HG03280 (cell line): ENCODE data around the gene LYL1.
A peak's percentile ranks its signal among the peaks of the same experiment; 100 is the strongest.
"Not testable (repeated sequence)": the region's sequence is repeated elsewhere in the genome, so short reads cannot be mapped to it uniquely, and the experiment has no call there.

Source experiments
- ATAC-seq: cut with Tn5 transposase; IDR thresholded peaks from one replicate; pipeline ENCODE4 v1.9.1; 2021; ENCODE audit warnings: mild to moderate bottlenecking, moderate library complexity; ENCODE audit not compliant: unreplicated experiment

Gene LYL1

DNA sequence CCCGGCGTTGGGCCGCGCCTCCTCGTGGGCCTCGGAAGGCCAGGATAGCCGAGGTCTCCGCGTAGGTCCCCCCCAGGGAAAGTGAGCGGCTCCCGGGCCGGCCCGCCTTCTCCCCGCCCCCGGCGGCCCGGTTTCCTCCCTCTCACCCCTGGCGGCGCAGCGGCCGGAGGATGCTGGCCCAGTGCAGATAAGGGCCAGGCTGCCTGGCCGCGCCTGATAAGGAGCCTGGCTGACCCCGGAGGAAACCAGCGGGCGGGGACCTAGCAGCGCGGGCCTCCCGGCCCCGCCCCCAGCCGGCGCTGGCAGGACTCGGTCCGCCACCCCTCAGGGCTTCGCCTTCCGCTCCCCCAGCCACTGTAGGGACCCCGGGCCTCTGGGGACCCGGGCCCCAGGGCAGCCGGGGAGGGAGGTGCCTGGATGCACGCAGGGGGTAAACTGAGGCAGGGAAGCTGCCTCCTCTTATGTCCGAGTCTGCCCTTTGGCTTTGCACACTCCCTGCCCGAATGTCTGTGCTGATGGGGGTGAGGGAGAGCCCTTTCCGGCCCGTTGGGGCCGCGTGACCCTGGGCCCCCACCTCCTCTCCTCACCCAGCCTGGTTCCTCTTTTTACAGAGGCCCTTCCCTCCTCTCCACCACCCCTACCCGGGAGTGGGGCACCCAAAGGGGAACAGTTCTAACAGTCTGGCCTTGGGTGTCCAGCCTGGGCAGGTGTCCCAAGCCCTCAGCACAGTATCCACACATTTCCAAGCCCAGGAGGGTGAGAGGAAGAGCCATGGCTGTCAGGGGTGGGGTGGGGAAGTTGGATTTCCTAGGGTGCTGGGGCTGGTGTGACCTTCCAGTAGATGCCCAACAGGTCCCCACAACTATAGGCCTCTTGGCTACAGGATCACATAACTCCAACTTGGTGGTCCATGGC, at the start of gene LYL1:
LYL1 (minus strand) TSS at position 193 of the 915 bp plus-strand sequence. CDS start 1,687 bp downstream, outside the sequence.
- ATAC-seq: no peak

DNA sequence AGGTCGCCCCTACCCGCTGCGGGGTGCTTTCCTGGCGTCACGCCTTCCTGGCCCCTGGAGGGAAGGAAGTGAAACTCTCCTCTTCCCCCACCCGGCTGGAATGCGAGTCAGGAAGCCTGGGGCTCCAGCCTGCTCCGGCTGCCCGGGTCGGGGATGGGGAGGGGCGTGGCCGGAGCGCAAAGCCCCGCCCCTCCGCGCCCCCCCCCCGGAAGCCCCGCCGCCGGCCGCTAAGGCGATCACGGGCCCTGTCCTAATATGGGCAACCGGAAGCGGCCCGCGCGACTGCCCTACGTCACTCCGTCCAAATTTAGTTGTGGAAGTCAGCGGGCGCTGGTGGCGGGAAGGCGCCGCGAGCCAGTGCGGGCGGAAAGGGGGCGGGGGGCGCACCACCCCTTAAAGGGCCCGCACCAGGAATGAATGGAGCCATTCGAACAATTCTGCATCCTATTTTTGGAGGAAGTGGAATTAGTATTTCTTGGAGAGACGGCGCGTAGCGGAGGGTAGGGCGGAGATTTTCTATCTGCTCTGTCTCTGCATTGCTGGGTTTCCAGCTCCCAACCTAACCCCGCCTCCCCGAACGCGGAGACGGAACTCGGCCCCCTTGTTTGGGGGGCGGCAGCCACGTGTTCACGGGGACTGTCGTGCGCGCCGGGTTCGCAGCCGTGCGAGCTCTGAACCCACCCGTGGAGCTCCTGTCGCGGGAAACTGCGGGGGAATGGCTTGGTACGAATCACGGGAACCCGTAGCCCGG, 49.1 kb upstream of the LYL1 start:
- ATAC-seq: peak; percentile 44

DNA sequence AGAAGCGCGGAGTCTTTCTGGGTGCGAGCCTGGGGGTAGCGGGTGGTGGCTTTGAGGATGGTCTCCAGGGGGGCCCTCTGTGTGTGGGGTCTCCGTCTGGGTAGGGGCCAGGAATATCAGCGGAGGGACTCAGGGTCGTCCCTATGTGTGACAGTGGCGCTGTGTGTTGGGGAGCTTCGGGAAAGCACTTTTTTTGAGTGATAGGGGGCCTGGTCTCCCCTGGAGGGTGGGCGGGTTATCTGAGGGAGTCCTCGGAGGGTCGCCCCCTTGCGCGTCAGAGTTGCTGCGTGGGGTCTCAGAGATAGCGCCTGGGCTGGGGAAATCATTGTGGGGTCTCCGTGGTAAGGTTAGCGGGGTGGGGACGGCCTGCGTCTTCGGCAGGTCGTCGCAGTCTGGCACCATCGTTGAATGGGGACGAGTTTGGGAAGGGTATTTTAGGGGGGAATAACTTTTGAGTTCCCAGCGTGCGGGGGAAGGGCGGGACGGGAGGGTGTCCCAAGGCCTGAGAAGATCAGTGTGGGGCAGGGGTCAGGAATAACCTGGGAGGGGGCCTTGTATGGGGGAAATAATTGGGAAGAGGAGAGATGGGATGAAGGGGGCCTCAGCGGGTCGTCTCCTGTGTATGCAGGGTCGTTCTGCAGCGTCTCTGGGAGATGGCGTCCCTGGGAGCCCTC, 48.4 kb upstream of the LYL1 start:
- no peak for ATAC-seq

DNA sequence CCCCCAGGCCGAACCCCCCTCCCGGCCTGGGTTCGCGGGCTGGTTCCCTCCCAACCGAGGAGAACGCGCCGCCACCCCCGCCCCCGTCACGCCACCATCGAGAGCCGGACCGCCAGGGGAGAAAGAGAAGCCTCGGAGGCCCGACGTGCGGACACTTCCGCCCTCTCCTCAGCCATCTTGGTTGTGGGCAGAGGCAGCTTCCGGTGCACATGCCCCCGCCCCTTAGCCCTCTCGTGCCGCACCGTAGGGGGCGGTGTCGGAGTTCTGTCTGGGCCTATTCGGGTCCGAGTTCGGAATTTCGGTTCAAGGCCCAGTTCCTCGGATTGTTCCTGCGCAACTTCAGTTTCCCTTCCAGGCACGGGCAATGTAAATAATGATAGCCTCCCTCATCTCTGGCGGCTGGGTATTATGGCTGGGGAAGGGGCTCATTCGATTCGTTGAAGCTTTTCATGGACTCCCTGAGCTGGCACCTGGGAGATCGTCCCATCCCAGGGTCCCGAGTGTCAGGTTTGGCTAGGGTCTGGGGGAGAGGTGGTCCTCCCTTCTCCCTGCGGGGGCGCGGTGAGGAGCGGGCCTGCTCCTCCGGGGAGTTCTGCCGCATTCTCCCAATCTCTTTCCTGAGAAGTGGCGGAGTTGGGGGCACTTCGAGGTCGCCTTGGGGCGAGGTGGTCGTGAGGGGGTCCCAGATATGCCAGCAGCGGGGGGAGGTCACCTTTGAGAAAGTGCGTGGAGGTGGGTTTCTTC, 47.7 kb upstream of the LYL1 start, which contains the start of the genes IER2 and STX10:
IER2 (plus strand) TSS at position 225 of the 744 bp plus-strand sequence. CDS start 2,776 bp downstream, outside the sequence.
STX10 (minus strand) TSS at position 189 of the 744 bp plus-strand sequence. CDS start 202 bp downstream, outside the sequence.
- peak; percentile 49 for ATAC-seq

DNA sequence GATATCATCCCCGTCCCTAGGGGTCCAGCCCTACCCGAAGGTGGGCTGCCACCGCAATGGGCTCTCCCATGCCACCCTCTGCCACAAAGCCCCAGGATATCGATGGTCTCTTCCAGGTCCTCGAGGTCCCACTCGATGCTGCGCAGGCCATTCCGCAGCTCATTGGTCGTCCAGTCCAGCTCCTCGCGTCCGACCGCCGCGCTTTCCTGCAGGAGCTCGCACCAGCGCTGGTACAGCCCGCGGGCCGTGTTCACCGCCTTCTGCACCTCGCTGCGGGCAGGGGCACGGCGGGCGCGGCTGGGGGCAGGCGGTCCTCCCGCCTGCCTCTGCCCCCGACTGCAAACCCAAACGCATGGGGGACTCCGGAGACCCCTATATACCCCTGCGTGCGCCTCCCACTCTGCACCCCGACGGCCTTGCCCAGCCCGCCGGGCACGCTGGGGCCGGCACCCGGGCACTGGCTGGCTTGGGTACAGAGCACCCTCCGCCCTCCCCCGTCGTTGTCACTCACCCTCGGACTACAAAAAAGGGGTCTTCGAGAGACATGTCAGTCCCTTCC, 47.0 kb upstream of the LYL1 start:
- ATAC-seq: no peak

DNA sequence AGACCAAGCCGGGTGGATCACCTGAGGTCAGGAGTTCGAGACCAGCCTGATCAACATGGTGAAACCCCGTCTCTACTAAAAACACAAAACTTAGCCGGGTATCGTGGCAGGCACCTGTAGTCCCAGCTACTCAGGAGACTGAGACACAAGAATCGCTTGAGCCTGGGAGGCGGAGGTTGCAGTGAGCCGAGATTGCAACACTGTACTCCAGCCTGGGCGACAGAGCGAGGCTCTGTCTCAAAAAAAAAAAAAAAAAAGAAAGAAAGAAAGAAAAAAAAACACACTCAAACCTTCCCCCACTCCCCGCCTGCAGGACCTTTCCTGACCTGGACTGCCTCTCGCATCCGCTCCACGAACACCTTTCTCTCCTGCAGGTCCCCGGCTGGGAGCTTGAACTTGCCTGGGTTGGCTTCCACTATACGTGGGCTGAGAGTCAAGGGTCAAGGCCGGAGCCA, 46.5 kb upstream of the LYL1 start:
- ATAC-seq: not testable (repeated sequence)

DNA sequence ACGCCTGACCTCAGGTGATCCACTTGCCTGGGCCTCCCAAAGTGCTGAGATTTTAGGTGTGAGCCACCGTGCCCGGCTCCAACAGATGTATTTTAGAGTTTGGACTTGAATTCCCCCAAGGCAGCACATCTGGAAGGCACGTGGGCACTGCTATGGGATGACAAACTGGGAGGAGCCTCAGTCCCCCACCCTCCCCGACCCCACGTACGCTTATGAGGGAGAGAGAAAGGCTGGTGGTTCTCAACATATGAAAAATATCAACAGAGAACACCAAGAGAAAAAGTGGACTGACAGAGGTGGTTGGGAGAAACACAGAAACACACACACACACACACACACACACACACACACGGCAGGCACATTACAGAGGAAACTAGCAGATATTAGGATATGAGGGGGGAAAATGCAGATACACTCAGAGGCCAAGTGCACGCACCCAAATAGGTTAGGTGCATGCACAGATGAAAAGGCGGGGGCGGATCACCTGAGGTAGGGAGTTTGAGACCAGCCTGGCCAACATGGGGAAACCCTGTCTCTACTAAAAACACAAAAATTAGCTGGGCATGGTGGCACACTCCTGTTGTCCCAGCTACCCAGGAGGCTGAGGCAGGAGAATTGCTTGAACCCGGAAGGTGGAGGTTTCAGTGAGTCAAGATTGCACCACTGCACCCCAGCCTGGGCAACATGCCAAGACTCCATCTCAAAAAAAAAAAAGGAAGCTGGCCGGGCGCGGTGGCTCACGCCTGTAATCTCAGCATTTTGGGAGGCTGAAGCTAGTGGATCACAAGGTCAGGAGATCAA, 44.3 kb upstream of the LYL1 start:
- no peak for ATAC-seq

DNA sequence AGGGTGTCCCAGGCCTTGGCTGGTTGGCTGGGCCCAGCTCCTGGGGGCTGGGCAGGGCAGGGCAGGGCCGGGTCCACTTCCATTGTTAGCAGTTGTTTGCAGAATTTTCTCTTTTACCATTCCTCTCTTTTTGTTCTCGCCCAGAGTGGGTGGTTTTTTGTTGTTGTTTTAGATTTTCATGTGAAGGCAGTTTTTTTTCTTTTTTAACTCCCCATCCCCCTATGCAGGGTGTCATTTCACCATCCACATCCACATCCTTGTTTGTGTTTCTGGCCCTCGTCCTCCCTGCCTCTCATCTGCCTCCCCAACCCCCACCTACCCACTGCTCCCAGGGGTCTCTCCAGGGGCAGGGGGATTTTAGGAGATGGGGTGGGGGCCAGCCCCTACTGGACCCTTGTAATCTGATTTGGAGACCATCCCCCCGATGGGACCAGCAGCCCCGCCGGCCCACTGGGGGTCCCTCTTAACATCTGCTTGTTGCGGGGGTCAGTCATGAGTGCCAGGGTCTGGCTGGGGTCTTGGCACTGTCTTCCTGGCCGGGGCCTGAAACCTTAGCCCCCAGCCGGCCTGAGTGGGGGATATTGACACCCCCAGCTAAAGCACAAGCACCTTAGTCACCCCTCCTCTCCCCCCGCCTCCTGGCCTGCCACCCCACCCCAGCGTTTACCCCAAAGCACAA, 37.1 kb upstream of the LYL1 start:
- no peak for ATAC-seq

DNA sequence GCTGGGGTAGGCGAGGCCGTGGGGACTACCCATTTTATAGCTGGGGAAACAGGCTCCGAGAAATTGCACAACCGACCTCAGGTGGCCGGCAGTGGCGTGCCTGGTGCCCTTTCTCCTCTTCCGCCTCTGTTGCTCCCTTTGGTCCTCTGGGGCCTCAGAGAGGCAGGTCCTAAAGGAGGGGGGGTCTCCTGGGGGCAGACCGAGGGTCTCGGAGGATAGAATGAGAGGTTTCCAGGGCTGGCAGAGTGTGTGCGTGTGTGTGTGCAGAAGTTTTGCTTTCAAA, 36.2 kb upstream of the LYL1 start:
- ATAC-seq: no peak

DNA sequence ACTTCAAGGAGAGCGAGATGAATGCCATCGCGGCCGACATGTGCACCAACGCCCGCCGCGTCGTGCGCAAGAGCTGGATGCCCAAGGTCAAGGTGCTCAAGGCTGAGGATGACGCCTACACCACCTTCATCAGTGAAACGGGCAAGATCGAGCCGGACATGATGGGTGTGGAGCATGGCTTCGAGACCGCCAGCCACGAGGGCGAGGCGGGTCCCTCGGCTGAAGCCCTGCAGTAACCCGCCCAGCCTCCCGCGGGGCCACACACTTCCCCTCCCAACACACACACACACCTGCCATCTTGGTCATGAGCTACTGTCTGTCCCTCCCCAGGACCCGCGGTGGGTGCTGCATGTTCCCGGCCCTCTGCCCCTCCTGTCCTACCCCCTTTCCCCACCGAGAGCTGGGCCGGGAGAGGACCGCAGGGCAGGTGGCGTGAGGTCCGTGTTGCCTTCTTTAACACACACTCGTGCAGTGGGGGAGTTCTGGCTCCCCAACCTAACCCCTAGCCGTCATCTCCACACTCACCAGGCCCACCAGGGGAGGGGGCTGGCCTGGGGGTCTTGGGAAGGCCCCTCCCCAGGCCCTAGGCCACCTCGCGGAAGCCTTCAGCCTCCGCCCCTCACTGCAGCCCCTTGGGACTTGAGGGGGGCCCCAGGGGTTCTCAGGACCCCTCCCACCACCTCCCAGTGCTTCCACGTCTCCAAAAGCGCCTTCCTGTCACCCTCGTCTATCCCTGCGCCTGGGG, 35.7 kb upstream of the LYL1 start:
- no peak for ATAC-seq

DNA sequence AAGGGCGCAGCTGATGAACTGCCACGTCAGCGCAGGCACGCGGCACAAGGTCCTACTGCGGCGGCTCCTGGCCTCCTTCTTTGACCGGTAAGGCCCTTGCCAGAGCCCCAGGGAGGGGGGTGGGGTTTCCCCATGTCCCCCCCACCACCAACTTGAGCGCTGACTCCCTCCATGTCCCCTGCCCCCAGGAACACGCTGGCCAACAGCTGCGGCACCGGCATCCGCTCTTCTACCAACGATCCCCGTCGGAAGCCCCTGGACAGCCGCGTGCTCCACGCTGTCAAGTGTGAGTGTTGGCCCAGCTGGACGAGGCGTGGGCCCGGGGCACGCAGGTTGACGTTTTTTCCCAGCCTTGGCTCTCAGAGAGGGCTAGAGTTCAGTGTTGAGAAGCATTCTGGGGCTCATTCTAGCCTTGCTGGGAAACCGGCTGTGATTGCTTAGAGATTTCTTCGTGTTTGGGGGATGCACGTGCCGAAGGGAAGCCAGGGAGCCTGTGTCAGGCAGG, 34.7 kb upstream of the LYL1 start:
- ATAC-seq: no peak

DNA sequence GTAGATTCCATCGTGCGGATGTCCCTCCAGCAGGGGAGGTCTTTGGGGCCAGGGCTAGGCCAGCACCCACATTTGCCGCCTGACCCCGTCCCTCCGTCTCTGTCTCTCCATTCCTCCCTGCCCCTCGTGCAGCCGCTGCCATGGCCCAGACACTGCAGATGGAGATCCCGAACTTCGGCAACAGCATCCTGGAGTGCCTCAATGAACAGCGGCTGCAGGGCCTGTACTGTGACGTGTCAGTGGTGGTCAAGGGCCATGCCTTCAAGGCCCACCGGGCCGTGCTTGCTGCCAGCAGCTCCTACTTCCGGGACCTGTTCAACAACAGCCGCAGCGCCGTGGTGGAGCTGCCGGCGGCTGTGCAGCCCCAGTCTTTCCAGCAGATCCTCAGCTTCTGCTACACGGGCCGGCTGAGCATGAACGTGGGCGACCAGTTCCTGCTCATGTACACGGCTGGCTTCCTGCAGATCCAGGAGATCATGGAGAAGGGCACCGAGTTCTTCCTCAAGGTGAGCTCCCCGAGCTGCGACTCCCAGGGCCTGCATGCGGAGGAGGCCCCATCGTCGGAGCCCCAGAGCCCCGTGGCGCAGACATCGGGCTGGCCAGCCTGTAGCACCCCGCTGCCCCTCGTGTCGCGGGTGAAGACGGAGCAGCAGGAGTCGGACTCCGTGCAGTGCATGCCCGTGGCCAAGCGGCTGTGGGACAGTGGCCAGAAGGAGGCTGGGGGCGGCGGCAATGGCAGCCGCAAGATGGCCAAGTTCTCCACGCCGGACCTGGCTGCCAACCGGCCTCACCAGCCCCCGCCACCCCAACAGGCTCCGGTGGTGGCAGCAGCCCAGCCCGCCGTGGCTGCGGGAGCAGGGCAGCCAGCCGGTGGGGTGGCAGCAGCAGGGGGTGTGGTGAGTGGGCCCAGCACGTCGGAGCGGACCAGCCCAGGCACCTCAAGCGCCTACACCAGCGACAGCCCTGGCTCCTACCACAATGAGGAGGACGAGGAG, 32.7 kb upstream of the LYL1 start:
- no peak for ATAC-seq

DNA sequence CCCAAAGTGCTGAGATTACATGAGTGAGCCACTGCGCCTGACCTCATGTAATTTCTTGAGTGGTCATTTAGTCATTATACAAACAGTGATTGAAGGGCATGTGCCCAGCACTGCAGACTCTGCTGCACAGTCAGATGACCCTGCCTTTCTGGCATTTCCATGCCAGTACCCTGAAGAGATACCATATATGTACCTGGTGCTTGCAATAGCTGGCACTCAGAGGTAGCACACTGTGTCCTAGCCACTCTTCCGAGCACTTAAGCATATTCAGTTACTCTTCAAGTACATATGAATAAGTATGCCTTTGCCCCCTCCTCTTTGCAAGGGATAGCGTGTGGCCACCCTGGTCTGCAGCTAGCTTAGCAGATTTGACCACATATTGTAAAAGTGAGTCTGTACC, 32.0 kb upstream of the LYL1 start:
- ATAC-seq: no peak

DNA sequence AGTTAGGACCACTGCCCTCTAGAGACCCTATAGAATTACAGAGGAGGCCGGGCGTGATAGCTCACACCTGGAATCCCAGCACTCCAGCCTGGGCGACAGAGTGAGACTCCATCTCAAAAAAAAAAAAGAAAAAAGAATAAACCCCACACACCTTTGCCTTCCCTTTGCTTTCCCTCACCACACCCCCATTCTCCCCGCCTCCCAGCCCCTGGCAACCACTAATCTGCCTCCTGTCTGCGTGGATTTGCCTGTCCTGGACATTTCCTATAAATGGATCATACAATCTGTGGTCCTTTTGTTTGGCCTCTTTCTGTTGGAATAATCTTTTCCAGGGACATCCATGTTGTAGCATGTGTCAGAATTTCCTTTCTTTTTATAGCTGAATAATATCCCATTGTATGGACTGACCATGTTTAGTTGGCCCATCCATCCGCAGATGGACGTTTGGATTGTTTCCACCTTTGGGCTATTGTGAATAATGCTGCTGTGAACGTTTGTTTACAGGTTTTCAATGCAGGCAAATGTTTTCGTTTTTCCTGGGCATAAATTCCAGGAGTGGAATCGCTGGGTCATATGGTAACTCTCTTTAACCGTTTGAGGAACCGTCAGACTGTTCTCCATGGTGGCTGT, 30.7 kb upstream of the LYL1 start:
- no peak for ATAC-seq

DNA sequence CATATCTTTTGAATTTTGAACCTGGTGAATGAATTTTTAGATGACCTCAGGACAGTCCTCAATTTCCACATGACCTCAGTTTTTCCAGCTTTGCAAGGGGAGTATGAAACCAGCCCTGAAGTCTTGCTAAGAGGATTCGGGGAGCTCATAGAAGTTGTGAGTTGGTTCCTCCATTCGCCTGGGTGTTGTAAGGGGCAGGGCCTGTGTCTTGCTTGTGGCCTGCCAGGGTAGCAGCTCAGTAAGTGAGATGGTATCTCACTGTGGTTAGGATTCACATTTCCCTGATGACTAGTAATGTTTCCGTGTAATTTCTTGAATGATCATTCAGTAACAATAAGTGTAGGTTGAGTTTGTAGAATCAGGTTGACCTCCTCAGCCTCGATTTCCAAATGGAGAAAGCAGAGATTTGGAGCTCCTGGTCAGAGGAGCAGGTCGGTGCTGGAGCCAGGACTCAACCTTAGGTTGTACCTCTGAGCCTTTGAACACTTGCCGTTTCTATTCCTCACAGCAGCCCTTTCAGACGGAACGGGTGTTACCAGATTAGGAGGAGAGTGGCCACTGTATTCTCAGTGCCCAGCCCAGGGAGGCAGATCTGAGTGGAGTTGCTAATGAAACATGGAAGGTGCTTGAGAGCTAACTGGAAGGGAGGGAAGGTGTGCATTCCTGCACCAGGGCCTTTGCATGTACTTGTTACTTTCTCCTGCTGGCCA, 30.0 kb upstream of the LYL1 start:
- no peak for ATAC-seq
